GM19463 (cell line): ENCODE measurements around the gene CAMTA1.

ENCODE experiments used
- ATAC-seq: cut with Tn5 transposase; IDR thresholded peaks from one replicate; pipeline ENCODE4 v1.9.1; 2021; ENCODE audit warnings: mild to moderate bottlenecking, moderate library complexity; ENCODE audit not compliant: unreplicated experiment

The CAMTA1 gene

DNA sequence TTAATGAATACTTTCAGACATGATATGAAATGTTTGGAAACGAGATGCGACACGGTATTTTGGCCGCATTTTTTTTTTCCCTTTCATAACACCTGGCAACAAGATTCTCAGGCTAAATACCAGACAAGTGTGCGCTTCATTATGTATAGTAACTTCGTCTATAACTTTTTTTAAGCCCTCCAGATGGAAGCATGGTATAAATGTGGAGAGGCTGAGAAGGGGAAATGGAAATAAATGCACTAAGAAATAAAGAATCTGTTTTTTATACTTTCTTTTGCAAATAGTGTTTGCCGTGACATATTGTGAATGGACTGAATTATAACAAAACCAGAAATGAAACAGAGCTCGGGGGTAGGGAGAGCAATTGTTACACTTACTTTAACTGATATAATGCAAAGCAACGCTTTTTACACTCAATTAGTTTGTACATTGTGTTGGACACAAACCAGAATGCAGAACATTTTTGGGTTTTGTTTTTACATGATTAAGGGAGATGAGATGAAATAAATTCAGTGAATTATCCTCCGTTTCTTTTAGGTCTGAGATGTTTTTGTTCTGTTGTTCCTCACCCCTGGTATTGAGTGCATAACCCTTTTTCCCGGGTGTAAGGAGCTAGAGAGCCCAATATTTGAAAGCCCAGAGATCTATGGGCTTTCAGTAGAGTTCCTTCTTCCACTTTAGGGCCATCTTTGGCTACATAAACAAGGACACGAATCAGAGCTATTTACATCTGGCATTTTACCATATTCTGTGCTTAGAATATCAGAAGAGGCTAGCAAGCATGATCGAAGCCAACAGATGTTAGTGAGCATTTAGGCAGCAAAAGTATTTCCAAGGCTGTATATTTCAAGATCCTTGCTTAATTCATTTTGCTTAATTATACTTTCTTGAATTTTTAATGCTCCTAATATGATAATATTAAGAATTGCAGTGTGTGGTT, 478.0 kb downstream of the CAMTA1 start:
- ATAC-seq, result no peak

DNA sequence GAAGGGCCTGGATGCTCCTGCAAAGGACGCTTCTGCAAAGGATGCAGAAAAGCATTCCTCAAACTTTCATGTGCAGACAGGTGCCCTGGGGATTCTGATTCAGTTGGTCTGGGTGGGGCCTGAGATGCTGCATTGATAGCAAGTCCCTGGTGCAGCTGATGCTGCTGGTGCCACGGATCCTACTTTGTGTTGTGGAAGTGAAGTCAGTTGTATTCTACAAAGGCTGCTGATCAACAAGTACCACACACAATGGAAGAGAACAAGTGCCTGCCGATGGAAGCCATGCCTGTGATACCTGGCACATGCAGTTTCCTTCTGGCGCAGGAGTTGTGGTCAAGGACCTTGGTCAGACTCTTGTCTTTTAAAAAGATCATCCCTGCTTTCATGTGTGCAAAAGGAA, 478.8 kb downstream of the CAMTA1 start:
- no peak for ATAC-seq

DNA sequence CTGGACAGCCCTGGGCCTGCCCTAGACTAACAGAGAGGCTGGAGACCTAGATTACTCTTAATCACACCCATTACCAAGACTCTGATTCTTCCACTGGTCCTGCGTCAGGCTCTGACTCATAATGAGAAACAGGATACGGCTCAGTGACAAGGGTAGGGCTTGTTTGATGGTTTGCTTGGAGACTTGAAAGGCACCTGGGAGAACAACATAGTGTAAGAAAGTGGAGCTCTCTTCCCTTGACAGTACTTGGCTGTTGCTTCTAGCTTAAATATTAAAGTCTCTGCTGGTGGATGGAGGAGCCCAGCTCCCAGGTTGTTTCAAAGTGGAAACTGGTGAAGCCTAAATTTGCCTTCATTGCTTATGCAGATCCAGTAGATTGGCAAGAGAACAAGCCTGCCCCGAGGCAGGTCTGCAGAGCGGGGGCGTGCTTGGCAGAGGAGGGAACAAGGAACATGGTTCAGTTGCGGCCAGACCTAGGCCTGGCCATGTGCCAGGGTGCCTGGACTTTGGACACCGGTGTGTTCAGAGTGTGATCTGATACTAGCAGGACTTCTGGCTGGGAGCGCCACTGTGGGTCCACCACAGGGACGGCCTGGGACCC, 480.6 kb downstream of the CAMTA1 start:
- no peak for ATAC-seq

DNA sequence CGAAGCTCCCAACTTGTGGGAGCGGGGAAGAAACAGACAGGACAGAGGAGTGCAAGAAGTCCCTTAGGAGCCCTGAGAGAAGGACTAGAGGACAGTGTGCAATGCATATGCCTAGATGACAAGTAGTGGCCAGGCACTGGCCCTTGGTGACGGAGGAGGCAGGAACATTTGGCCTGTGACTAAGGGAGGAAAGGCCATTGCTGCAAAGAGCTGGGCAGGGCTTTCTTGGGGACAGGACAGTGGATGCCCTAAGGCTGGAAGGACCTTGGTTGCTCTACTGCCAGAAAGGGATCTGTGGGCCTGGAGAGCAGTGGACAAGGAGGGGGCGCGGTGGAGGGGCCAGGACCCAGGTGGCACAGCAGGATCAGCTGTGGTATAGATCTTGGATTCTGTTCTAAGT, 481.3 kb downstream of the CAMTA1 start:
- ATAC-seq, result no peak

DNA sequence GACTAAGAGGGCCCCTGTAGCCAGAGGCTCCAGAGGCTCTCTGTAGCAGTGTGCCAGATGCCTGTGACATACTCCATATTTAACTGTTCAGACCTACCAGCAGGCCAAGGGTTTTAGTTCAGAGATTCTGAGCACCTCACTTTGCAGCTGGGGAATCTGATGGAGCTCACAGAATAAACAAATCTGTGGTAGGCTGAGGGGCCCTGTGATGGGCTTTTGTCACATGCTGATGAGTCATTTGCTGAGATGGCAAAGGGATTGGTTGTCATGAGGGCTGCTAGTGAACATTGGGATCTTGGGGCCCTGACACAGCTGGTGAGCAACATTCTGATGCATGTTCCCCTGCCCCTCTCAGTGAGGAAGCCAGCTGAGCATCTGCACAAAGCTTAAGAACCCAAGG, 482.2 kb downstream of the CAMTA1 start:
- no peak for ATAC-seq

GRCh38 chr1:7268983-7269382, 483.7 kb downstream of the CAMTA1 start:
- ATAC-seq, result no peak

- ATAC-seq, result no peak
Measured at GRCh38 chr1:7269525-7269924, 484.3 kb downstream of the CAMTA1 start.

DNA sequence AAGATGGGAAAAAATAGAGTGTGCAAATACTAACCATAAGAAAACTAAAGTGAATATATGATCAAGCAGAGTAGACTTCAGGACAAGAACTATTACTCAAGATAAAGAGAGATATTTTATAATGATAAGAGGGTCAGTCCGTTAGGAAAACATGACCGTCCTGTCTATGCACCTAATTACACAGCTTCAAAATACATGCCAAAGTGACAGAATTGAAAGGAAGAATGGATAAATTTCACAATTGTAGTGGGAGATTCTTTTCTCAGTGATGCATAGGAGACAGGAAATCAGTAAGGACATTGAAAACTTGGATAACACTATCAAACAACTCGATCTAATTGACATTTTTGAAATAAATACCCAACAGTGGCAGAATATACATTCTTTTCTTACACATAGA, 489.0 kb downstream of the CAMTA1 start:
- no peak for ATAC-seq

- ATAC-seq, result no peak
Measured at GRCh38 chr1:7278045-7278444, 492.8 kb downstream of the CAMTA1 start.

GRCh38 chr1:7278827-7279765, 493.8 kb downstream of the CAMTA1 start:
- ATAC-seq, result no peak

GRCh38 chr1:7279769-7280168, 494.5 kb downstream of the CAMTA1 start:
- ATAC-seq, result no peak

GRCh38 chr1:7280347-7280960, 495.2 kb downstream of the CAMTA1 start:
- ATAC-seq, result no peak

DNA sequence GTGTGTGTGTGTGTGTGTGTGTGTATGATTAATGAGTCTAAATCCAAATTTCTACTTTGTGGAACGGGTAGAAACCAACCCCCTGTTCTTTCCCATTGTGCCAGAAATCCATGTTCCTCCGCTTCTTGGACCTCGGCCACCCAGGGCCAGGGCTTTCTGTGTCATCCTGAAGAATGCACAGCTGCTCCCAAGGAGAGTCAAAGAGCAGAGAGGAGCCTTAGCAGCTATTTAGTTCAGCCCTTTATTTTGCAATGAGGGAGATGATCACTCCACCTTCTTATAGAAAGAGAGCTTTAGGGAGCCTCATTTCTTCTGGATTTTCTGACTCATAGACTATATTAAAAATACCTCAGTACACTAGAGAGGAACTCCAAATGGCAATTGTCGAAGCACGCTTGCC, 496.6 kb downstream of the CAMTA1 start:
- ATAC-seq, result no peak

DNA sequence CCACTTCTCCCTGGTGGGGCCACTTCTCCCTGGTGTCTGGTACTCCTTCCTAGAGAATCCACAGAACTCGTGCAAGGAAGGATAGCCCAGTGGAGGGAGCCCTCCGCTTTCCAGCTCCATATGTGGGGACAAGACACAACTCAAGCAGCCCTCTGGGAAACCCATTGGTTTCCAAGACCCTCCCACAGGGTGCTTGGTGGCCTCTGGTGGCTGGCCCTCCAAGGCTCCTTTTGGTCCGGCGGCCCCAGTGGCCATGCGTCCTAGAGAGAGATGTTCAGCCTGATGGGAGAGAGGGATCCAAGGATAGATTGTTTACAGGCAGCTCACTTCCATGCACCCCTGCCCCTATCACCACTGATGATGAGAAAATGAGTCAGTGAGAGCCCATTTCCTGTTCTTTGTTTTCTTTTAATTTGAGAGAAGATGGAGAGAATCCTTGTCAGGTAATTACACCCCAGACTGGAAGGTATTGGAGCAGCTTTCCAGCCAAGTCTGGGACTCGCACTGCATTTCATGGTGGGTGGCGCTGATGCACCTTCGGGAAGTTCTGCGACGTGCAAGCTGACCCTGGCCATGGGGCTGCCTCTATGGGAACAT, 499.7 kb downstream of the CAMTA1 start:
- no peak for ATAC-seq

- no peak for ATAC-seq
Measured at GRCh38 chr1:7285856-7286454, 500.7 kb downstream of the CAMTA1 start.

- no peak for ATAC-seq
Measured at GRCh38 chr1:7287013-7287412, 501.8 kb downstream of the CAMTA1 start.

- no peak for ATAC-seq
Measured at GRCh38 chr1:7288992-7289391, 503.7 kb downstream of the CAMTA1 start.

DNA sequence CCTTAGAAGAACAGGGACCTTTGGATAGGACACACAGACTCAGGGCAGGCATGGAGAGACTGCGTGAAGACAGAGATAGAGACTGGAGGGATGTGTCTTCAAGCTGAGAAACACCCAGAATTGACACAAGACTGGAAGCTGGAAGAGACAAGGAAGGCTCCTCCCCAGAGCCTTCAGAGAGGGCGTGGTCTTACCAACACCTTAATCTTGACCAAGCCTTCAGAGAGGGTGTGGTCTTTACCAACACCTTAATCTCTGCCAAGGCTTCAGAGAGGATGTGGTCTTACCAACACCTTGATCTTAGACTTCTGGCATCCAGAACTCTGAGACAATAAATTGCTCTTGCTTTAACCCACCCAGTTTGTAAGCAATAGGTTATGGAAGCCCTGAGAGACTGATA, 504.4 kb downstream of the CAMTA1 start:
- no peak for ATAC-seq

DNA sequence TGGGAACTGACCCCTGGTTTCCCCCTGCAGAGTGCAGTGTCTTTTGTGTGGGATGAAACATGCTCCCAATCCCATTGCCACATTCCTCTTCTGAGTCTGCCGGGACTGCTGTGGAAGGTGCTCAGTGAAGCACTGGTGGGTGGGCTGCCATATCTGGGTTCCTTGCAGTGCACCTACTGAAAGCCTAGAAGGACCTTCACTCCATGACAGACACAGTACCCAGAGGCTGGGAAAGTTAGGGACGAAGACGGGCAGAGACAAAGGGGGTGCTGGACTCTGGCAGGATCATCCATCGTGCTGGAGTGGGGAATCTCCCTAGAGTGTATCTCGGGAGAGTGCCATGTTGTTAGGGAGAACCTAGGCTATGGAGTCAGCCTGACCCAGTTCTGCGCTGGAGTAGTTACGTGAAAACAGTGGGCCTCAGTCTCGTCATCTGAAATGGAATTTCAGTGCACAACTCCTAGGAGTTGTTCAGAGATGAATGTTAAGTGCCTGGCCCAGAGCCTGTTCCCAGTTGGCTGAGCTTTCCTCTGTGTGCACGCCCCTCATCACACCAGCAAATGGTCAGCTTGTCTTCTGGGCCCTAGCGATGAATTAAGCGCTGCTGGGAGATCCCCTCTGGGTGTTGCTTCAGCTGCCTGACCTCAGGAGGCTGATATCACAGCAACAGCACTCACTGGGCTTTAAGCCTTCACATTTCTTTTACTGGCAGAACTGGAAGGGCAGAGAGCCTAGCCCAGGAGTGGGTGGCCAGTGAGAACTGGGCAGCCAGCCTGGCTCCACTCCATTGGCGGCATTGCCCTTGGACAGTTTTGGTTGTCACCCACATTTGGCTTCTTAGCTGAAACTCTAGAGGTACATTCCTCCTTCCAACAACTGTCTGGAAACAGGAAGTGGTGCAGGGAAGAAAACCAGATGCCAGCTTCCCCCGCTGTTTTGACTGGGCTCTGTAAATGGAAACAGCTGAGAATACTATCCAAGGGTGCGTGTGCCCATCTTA, 506.0 kb downstream of the CAMTA1 start:
- no peak for ATAC-seq
